Measurements from ENCODE around the gene FSIP1. TPM values are rescaled to one million over a fixed set of nuclear protein-coding genes. Genes with fewer than 3 reads are reported as not detected.

FSIP1 gene
- total RNA-seq, 1 donor: 3.6 TPM

DNA sequence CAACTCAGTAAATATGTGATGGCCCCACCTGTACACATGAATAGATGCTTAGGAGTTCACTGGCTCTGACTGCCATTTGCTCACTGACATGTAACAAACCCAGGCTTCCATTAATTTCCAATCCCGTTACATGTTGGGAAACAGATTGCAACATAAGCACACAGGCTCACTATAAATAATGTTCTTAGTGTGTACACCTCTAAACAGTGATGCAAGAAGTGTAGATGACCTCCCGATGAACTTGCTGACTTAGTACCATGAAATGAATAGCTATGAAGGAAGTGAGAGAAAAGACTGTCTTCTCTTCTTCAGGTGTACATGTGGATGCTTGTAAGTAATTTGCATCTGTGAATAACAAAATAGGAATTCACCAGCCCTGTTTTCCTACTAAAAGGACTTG lies 21.4 kb upstream of the FSIP1 start:
- peaks cover 22% of the 10 kb centered on the region for H4K20me1 ChIP-seq (ENCODE audit: insufficient read depth, low read length)

DNA sequence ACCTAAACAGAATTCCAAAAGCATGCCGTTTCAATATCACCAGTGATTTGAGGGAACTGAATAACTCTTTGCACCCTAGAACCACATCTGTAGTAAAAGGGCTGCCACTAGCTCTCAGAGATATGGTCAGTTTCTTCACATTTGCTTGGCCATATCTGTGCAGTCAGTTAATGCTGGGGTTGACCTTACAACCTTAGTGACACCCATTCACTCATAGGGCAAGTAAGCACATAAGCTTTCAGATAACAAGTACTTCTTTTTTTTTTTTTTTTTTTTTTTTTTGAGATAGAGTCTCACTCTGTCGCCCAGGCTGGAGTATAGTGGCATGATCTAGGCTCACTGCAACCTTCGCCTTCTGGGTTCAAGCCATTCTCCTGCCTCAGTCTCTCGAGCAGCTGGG lies 20.4 kb upstream of the FSIP1 start:
- DNase-seq (ENCODE audit: insufficient read length, low spot score, missing footprints): no peak
- Histone ChIP-seq H3K9me3 (ENCODE audit: low read depth, low read length) (no peaks in the 10 kb centered on the region), H3K27ac (ENCODE audit: low read depth, low read length) (no peak overlapping the region), H2AFZ (ENCODE audit: low read length) (no peak overlapping the region), H3K36me3 (ENCODE audit: insufficient read depth, low read length) (peaks cover 44% of the 10 kb centered on the region), H3K4me1 (ENCODE audit: insufficient read depth, low read length) (no peaks in the 10 kb centered on the region), H3K4me3 (ENCODE audit: insufficient read depth, low read length) (no peak overlapping the region), H4K20me1 (ENCODE audit: insufficient read depth, low read length) (peaks cover 16% of the 10 kb centered on the region), H3K4me2 (ENCODE audit: insufficient read depth, low read length) (no peak overlapping the region), H3K27me3 (ENCODE audit: insufficient read depth, low read length) (no peaks in the 10 kb centered on the region), H3K79me2 (ENCODE audit: insufficient read depth, low read length) (peaks cover 45% of the 10 kb centered on the region)
- TF ChIP-seq CTCF (IDR thresholded peaks at IDR 0.05; ENCODE audit: extremely low read depth, low read depth, low read length): no peak

More for the DNA sequence above, 21.4 kb upstream of the FSIP1 start:
- Histone ChIP-seq H3K4me2 (ENCODE audit: insufficient read depth, low read length) (no peak overlapping the region), H2AFZ (ENCODE audit: low read length) (no peak overlapping the region), H3K27ac (ENCODE audit: low read depth, low read length) (no peak overlapping the region), H3K36me3 (ENCODE audit: insufficient read depth, low read length) (peaks cover 36% of the 10 kb centered on the region), H3K9me3 (ENCODE audit: low read depth, low read length) (no peaks in the 10 kb centered on the region), H3K27me3 (ENCODE audit: insufficient read depth, low read length) (no peaks in the 10 kb centered on the region), H3K4me3 (ENCODE audit: insufficient read depth, low read length) (no peak overlapping the region), H3K4me1 (ENCODE audit: insufficient read depth, low read length) (no peaks in the 10 kb centered on the region), H3K79me2 (ENCODE audit: insufficient read depth, low read length) (peaks cover 55% of the 10 kb centered on the region)
- TF ChIP-seq CTCF (IDR thresholded peaks at IDR 0.05; ENCODE audit: extremely low read depth, low read depth, low read length): no peak
- no peak for DNase-seq (ENCODE audit: insufficient read length, low spot score, missing footprints)

DNA sequence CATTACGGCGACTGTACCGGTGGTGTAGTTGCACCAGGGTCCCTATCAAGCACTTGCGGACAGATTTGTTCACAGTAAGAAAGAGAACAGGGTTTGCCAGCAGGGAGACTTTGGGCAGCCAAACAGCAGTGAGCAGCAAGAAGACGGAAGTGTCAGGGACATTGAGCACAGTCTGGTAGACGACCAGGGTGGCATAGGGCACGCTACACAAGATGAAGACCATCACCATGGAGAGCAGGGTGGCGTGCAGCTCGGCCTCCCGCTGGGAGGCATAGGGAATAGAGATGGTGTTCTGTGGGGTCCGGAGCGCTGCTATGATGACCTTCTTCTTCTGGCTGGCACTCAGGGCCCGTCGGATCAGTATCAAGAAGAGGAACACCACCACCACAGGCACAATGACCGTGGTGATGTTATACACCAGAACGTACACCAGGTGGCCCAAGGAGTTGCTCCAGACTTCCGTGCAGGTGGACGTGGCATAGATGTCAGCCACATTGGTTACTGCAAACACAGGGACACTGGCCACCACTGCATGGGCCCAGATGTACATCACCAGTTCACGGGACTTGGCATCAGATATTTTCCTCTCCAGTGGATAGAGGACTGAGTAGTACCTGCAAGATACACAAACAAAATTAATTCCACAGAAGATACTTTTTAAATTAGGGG lies 19.1 kb upstream of the FSIP1 start:
- peaks cover 16% of the 10 kb centered on the region for H4K20me1 ChIP-seq (ENCODE audit: insufficient read depth, low read length)
- no peak for DNase-seq (ENCODE audit: insufficient read length, low spot score, missing footprints)
- no peak overlapping the region for H3K4me3 ChIP-seq (ENCODE audit: insufficient read depth, low read length)
- TF ChIP-seq CTCF (IDR thresholded peaks at IDR 0.05; ENCODE audit: extremely low read depth, low read depth, low read length): peak; percentile 49
- no peaks in the 10 kb centered on the region for H3K9me3 ChIP-seq (ENCODE audit: low read depth, low read length)
- no peak overlapping the region for H2AFZ ChIP-seq (ENCODE audit: low read length)
- peaks cover 38% of the 10 kb centered on the region for H3K79me2 ChIP-seq (ENCODE audit: insufficient read depth, low read length)
- no peak overlapping the region for H3K27ac ChIP-seq (ENCODE audit: low read depth, low read length)
- no peaks in the 10 kb centered on the region for H3K27me3 ChIP-seq (ENCODE audit: insufficient read depth, low read length)
- H3K4me2 ChIP-seq (ENCODE audit: insufficient read depth, low read length): no peak overlapping the region
- no peaks in the 10 kb centered on the region for H3K4me1 ChIP-seq (ENCODE audit: insufficient read depth, low read length)
- H3K36me3 ChIP-seq (ENCODE audit: insufficient read depth, low read length): peaks cover 44% of the 10 kb centered on the region

GRCh38 chr15:39799552-39800011 lies 16.9 kb upstream of the FSIP1 start:
- peaks cover 40% of the 10 kb centered on the region for H3K36me3 ChIP-seq (ENCODE audit: insufficient read depth, low read length)
- H3K27ac ChIP-seq (ENCODE audit: low read depth, low read length): no peak overlapping the region
- DNase-seq (ENCODE audit: insufficient read length, low spot score, missing footprints): no peak
- H3K79me2 ChIP-seq (ENCODE audit: insufficient read depth, low read length): peaks cover 26% of the 10 kb centered on the region
- H2AFZ ChIP-seq (ENCODE audit: low read length): no peak overlapping the region
- no peak overlapping the region for H3K4me3 ChIP-seq (ENCODE audit: insufficient read depth, low read length)
- no peaks in the 10 kb centered on the region for H3K4me1 ChIP-seq (ENCODE audit: insufficient read depth, low read length)
- TF ChIP-seq CTCF (IDR thresholded peaks at IDR 0.05; ENCODE audit: extremely low read depth, low read depth, low read length): no peak
- H3K9me3 ChIP-seq (ENCODE audit: low read depth, low read length): no peaks in the 10 kb centered on the region
- peaks cover 10% of the 10 kb centered on the region for H4K20me1 ChIP-seq (ENCODE audit: insufficient read depth, low read length)
- no peak overlapping the region for H3K4me2 ChIP-seq (ENCODE audit: insufficient read depth, low read length)
- no peaks in the 10 kb centered on the region for H3K27me3 ChIP-seq (ENCODE audit: insufficient read depth, low read length)

Measured in osteoblast (primary cell).